WERI-Rb-1 (cell line): ENCODE results near the gene NEDD8.

ENCODE experiments used
- DNase-seq: peaks from one replicate; pipeline ENCODE4 v3.0.0-alpha.2; 2020
- H3K27ac ChIP-seq: fragments of 250-450 bp; sonication (Bioruptor Pico); 2 replicates; pipeline ENCODE4 v1.5.1; 2020; ENCODE audit warnings: mild to moderate bottlenecking, moderate library complexity
- H3K27me3 ChIP-seq: fragments of 250-450 bp; sonication (Bioruptor Pico); 2 replicates; pipeline ENCODE4 v1.5.1; 2021; ENCODE audit warnings: mild to moderate bottlenecking, low read depth, moderate library complexity; ENCODE audit not compliant: insufficient read depth, severe bottlenecking
- H3K36me3 ChIP-seq: fragments of 250-450 bp; sonication (Bioruptor Pico); 2 replicates; pipeline ENCODE4 v1.5.1; 2020; ENCODE audit warnings: mild to moderate bottlenecking, moderate library complexity
- H3K4me3 ChIP-seq: 2 replicates; pipeline ENCODE4 v1.5.1; 2011; ENCODE audit warnings: low read depth, mild to moderate bottlenecking, control low read depth, low read length
- H3K9me3 ChIP-seq: fragments of 250-450 bp; sonication (Bioruptor Pico); 2 replicates; pipeline ENCODE4 v1.5.1; 2021; ENCODE audit warnings: mild to moderate bottlenecking, moderate library complexity; ENCODE audit not compliant: severe bottlenecking
- TF ChIP-seq, protein P1 (sequence below): IDR thresholded peaks from 2 replicates; pipeline ENCODE4 v1.5.1; 2011; ENCODE audit warnings: low read depth, mild to moderate bottlenecking, control low read depth, inconsistent platforms, low read length

The NEDD8 gene

DNA sequence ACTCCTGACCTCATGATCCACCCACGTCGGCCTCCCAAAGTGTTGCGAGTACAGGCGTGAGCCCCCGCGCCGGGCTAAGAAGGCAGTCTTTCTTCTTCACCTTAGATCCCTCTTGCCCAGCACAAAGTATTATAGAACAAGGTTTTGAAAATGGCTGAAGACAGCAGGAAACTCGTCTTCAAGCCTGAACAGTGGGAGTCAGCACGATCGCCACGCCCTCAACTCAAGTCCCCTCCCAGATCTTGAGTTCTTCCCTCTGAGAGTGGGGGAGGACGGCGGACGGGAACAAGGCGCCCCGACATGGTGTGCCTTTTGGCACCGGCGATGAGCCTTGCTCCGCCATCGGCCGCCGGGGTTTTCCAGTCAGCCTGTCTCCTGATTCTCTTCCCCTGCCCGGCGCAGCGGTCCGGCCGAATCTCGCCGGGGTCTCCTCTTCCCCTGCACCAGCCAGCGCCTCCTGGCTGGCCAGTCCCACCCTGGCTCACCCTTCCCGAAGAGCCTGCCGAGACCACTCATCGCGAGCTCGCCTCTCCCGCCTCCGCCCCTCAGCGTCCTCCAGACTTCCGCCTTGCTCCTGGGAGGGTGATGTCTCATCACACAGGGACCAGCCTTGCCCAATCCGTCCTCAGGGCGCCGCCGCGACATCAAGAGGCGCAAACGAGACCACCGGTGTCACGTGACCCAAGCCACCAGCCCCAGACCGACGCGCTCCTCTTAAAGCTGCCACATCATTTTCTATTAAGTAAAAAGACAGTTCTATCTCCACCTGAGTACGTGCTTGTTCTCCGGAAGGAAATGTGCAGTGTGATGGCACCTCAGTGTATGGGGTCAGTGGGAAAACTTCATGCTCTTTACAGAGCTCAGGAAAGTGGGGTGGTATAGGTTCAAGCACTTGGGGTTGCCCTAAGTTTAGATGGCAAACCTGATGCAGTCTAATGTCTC lies 19.0 kb downstream of the NEDD8 start, which contains the start of gene CHMP4A:
CHMP4A (minus strand) TSS at position 565 of the 942 bp plus-strand sequence; CDS start at position 516, 49 bp downstream.
- Histone ChIP-seq H3K27ac (peak within 1 kb of the TSS; percentile 92), H3K4me3 (peak within 1 kb of the TSS; percentile 83), H3K36me3 (peaks cover 20% of the 10 kb centered on the region), H3K9me3 (no peaks in the 10 kb centered on the region), H3K27me3 (no peaks in the 10 kb centered on the region)
- DNase-seq = peak; percentile 98
- TF ChIP-seq, protein P1, sequence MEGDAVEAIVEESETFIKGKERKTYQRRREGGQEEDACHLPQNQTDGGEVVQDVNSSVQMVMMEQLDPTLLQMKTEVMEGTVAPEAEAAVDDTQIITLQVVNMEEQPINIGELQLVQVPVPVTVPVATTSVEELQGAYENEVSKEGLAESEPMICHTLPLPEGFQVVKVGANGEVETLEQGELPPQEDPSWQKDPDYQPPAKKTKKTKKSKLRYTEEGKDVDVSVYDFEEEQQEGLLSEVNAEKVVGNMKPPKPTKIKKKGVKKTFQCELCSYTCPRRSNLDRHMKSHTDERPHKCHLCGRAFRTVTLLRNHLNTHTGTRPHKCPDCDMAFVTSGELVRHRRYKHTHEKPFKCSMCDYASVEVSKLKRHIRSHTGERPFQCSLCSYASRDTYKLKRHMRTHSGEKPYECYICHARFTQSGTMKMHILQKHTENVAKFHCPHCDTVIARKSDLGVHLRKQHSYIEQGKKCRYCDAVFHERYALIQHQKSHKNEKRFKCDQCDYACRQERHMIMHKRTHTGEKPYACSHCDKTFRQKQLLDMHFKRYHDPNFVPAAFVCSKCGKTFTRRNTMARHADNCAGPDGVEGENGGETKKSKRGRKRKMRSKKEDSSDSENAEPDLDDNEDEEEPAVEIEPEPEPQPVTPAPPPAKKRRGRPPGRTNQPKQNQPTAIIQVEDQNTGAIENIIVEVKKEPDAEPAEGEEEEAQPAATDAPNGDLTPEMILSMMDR = 0 out of 2 replicates have a peak, but pooled peaks have one; percentile 24

- no peak overlapping the region for H3K4me3 ChIP-seq
- no peaks in the 10 kb centered on the region for H3K27me3 ChIP-seq
- H3K27ac ChIP-seq = no peak overlapping the region
- TF ChIP-seq, protein P1 = no peak
- DNase-seq = no peak
- H3K9me3 ChIP-seq = no peaks in the 10 kb centered on the region
- peaks cover 38% of the 10 kb centered on the region for H3K36me3 ChIP-seq
These were observed 20.9 kb downstream of the NEDD8 start for GRCh38 chr14:24211311-24211710.

DNA sequence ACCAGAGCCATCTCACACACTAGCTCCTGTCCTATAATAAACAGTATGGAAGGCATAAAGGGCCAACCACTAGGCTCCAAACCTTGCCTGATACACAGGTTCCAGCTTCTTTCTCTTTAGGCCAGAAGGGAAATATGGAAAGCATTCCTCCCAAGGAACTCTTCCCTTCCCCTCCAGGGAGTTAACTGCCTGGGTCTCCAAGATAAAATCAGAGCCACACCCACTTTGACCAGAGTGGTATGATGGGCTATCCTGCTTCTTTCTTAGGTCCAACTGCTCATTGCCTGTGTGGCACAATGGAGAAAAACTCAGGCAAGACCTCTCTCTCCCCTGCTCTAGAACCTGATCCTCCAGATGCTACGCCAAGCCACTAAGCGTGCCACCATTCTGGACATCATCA lies 24.5 kb downstream of the NEDD8 start:
- H3K36me3 ChIP-seq = peaks cover 57% of the 10 kb centered on the region
- H3K27me3 ChIP-seq = no peaks in the 10 kb centered on the region
- no peak overlapping the region for H3K27ac ChIP-seq
- TF ChIP-seq, protein P1 = no peak
- peaks cover 2% of the 10 kb centered on the region for H3K9me3 ChIP-seq
- no peak for DNase-seq
- no peak overlapping the region for H3K4me3 ChIP-seq

- H3K36me3 ChIP-seq = peaks cover 57% of the 10 kb centered on the region
- H3K27me3 ChIP-seq = no peaks in the 10 kb centered on the region
- TF ChIP-seq, protein P1 = no peak
- DNase-seq = no peak
- H3K4me3 ChIP-seq = no peak overlapping the region
- H3K9me3 ChIP-seq = peaks cover 4% of the 10 kb centered on the region
- no peak overlapping the region for H3K27ac ChIP-seq
These were observed 25.0 kb downstream of the NEDD8 start for GRCh38 chr14:24207104-24207551.

GRCh38 chr14:24206260-24207103 lies 25.7 kb downstream of the NEDD8 start:
- Histone ChIP-seq H3K9me3 (peaks cover 8% of the 10 kb centered on the region), H3K27ac (no peak overlapping the region), H3K36me3 (peaks cover 61% of the 10 kb centered on the region), H3K27me3 (no peaks in the 10 kb centered on the region), H3K4me3 (no peak overlapping the region)
- TF ChIP-seq, protein P1 = no peak
- no peak for DNase-seq
